Right kidney (tissue), 1 donor: ENCODE results near the gene SMAP1.
"Not testable (repeated sequence)": the region's sequence is repeated elsewhere in the genome, so short reads cannot be mapped to it uniquely, and the experiment has no call there.

Experiments
- DNase-seq: peaks from one replicate; pipeline ENCODE4 v3.0.0-alpha.2; 2016

Gene SMAP1

DNA sequence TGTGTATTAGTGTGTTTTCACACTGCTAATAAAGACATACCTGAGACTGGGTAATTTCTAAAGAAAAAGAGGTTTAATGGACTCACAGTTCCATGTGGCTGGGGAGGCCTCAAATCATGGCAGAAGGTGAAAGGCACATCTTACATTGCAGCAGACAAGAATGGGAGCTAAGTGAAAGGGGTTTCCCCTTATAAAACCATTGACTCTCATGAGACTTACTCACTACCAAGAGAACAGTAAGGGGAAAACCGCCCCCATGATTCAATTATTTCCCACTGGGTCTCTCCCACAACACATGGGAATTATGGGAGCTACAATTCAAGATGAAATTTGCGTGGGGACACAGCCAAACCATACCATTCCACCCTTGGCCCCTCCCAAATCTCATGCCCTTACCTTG, 73.1 kb downstream of the SMAP1 start:
- not testable (repeated sequence) for DNase-seq

DNA sequence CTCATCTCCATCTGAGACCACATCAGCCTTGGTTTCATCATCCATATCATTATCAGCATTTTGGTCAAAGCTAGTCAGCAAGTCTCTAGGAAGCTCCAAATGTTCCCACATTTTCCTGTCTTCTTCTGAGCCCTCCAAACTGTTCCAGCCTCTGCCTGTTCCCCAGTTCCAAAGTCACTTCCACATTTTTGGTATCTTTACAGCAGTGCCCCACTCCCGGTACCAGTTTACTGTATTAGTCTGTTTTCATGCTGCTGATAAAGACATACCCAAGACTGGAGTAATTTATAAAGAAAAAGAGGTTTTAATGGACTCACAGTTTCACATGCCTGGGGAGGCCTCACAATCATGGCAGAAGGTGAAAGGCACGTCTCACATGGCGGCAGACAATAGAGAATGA, 74.8 kb downstream of the SMAP1 start:
- DNase-seq = not testable (repeated sequence)

DNA sequence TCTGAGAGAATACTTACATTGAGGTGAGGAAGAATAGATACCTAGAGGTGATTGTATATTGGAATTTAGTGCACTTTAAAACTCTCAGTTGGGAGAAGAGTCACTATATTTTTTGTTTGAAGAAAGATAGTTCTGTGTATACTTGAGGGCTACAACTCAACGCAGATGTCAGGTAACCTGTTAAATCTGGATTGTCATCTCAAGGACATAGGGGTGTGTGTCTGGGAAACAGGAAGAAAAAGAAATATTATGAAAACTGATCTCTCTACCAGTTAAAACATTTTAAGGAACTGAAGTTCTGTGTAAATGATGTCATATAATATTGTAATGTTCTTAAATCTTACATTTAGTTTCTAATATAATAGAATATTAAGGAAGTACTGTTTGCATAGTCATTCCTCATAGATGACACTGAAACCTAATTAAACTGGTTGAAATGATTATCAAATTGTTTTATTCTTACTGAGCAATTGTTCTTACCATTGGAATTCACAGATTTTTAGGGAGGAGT, 86.2 kb downstream of the SMAP1 start:
- DNase-seq = no peak

GRCh38 chr6:70758883-70759282, 91.2 kb downstream of the SMAP1 start:
- no peak for DNase-seq

DNA sequence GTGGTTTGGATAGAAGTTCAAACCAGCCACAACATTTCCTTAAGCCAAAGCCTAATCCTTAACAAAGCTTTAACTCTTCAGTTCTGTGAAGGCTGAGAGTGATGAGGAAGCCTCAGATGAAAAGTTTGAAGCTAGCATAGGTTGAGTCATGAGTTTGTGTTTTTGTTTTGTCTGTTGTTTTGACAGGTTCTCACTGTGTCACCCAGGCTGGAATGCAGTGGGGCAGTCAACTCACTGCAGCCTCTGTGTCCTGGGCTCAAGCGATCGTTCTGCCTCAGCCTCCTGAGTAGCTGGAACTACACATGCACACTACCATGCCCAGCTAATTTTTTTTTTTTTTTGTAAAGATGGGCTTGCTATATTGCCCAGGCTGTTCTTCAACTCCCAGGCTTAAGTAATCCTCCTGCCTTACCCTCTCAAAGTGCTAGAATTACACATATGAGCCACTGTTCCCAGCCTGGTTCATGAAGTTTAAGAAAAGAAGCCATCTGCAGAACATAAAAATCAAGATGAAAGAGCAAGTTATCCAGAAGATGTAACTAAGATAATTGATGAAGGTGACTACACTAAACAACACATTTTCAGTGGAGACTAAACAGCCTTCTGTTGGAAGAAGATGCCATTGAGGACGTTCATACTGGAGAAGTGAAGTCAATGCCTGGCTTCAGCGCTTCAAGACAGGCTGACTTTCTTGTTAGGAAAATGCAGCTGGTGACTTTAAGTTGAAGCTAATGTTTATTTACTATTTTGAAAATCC, 96.2 kb downstream of the SMAP1 start:
- no peak for DNase-seq

DNA sequence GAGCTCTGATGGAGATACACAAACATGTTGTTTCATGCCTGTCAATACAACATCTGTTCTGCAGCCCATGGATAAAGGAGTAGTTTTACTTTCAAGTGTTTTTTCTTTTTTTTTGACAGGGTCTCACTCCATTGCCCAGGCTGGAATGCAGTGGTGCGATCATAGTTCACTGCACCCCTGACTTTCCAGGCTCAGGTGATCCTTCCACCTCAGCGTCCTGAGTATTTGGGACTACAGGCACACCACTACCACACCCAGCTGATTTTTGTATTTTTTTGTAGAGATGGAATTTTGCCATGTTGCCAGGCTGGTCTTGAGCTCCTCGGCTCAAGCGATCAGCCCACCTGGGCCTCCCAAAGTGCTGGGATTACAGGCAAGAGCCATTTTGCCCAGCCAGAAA, 97.0 kb downstream of the SMAP1 start:
- no peak for DNase-seq

GRCh38 chr6:70771351-70771750, 103.7 kb downstream of the SMAP1 start:
- not testable (repeated sequence) for DNase-seq

GRCh38 chr6:70779934-70780333, 112.3 kb downstream of the SMAP1 start:
- DNase-seq = no peak

DNA sequence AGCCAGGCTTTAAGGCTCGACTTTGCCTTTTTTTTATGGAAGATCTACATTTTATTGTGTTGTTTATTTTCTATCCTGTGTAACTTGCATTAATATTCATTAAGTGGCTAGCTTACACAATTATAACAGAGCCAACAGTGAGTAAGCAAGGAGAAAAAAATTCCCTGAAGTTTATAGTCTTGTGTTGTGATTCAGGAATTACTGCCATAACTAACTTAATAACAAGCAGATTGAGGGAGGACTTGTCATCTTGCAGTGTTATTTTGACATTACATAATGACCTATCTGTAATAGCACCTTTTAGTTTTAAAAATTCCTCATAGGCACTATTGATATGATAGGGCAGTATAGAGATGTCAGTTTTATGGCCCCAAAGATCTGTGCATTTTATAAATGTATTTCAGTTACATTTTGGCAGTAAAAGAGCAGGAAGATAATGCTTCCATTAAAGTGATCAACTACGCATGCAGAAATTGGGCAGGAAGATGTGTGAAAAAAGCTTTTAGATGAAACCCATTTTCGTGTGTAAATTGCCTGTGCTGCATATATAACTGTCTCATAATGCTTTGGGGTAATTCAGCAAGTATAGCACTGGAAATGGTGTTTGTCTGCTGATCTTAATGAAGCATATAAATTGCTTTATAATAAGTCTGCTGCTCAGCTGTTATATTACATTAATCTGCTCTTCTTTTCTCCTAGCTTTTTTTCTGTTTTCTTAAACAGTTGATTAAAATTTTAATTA, 123.0 kb downstream of the SMAP1 start:
- no peak for DNase-seq

DNA sequence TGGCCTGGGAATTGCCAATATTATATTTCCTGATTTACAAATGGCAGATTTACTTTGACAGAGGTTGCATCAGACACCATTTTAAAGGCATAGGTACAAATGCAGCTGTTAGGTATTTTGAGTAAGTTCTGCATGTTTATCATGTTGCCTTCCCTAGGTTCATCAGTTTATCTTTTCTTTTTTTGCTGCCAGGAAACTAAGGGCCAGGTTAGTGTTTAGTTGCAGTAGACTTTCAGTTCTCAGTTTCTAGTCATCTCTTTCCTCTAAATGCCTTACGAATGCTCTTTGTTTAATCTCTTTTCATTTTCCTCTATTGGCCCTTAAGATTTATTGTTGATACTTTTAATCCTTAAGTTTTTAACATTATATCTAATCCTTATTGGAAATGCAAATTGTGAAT, 129.9 kb downstream of the SMAP1 start:
- no peak for DNase-seq

GRCh38 chr6:70806086-70806485, 138.4 kb downstream of the SMAP1 start:
- no peak for DNase-seq

GRCh38 chr6:70811788-70812187, 144.1 kb downstream of the SMAP1 start:
- no peak for DNase-seq

DNA sequence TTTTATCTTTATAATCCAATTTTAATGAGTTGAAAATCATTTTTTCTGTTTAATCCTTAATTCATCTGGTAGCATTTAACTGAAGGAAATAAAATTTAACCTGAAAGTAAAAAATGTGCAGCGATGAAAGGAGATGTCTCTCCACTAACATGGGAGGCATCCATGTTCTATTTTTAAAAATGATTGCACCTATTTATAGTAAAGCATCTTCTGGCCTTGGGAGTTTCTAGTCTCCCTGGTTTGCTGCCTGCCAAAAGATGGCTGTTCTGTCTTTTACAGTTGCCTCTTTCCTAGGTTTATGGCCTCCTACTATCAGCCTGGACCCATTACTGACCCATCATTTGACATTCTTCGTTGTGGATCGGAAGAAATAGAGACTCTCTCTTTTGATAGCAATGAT, 146.2 kb downstream of the SMAP1 start:
- DNase-seq = no peak

DNA sequence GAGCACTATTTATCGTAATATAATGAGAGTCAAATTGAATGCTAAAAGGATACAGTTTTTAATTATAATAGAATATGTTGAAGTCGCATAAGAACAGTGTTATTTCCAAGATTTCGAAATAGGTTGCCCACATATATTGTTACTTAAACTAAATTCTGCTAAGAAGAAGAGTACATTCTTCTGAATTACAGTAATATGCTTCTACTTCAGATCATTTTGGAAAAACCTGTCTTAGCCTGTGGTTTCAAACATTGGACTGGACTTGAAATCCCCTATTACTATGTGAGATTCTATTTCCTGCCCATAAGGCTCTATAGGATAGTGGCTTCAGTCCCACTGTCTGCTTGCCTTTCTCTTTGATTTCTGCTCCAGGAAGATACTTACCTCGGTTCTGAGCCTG, 152.0 kb downstream of the SMAP1 start:
- no peak for DNase-seq

DNA sequence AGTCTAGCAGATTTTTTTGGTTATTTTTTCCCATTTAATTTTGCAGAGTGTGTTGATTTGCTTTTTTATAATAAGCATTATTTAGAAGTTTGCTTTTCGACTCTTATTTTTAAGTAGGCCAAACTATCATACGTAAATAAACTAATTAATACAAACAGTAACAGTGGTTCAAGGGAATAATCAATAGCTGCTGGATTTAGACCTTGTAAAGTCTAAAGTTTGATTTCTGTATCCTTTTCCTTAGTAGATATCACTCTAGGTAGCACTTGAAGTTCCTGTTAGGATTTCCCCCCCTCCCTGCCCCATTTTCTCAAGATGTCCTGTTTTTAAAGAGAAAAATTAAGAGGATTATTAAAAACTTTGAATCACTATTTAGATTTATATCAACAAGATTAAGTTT, 153.1 kb downstream of the SMAP1 start:
- no peak for DNase-seq

GRCh38 chr6:70821751-70822150, 154.1 kb downstream of the SMAP1 start:
- DNase-seq = no peak

- no peak for DNase-seq
Observed at GRCh38 chr6:70823651-70824050, 156.0 kb downstream of the SMAP1 start.

DNA sequence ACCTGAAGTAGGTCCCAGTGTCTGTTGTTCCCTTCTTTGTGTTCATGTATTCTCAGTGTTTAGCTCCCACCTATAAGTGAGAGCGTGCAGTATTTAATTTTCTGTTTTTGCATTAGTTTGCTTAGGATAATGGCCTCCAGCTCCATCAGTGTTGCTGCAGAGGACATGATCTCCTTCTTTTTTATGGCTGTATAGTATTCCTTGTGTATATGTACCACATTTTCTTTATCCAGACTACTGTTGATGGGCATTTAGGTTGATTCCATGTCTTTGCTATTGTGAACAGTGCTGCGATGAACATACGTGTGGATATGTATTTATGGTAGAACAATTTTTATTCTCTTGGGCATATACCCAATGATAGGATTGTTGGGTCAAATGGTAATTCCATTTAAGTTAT, 163.7 kb downstream of the SMAP1 start:
- no peak for DNase-seq

GRCh38 chr6:70834520-70834919, 166.8 kb downstream of the SMAP1 start:
- no peak for DNase-seq

DNA sequence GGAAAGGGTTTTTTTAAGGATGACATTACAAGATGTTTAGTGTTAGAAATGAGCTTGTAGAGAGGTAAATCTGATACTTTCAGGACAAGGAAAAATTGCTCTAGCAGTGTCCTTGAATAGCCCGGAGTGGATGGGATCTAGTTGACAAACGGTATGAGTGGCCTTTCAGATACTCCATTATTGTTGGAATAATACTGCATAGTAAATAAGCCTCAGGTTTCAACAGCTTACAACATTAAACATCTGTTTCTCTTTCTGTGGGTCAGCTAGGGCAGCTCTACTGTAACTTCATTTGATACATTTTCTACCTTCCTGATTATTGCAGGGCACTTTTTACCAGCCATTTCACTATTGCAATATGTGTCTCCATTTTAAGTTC, 171.2 kb downstream of the SMAP1 start:
- no peak for DNase-seq

DNA sequence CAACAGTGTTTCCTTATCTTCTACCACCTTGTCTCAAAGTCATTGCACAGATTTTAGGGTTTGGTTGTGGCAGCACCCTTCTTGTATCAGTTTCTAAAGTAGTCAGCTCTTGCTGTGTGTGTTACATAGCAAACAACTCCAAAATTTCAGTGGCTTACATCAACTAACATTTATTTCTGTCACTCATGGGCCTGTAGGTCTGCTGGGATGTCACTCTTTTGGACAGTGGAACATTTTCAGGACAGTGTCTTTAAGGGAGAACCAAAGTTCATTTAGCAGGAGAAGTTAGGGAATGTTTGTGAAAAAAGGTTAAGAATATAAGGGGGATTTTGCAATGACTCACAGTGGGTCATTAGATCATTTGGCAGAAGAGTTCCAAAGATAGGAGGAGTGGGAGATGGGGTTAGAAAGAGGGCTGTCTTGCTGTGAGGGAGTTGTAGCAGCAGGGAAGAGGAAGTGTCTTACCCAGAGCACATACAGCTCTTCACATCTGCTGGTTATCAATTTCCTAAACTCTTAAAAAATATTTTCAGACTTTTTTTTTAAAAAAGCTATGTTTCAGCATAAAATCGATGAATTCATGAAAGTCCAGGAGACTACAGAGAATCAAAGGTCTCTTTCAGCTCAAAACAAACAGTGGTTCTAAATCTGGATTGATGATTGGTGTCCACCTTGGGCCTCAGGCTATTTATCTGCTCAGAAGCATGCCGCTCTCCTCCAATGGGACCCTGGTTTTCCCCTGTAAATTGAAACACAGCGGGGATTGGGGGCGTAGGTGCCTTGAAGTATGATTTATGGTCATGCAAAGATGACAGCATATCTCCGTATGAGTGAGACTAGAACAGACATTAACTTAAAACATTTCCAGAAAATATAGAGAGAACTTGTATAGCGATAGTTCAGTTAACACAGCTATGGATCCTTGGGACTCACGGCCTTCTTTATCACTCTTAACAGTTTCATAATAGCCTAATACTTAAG, 171.9 kb downstream of the SMAP1 start:
- DNase-seq = no peak

DNA sequence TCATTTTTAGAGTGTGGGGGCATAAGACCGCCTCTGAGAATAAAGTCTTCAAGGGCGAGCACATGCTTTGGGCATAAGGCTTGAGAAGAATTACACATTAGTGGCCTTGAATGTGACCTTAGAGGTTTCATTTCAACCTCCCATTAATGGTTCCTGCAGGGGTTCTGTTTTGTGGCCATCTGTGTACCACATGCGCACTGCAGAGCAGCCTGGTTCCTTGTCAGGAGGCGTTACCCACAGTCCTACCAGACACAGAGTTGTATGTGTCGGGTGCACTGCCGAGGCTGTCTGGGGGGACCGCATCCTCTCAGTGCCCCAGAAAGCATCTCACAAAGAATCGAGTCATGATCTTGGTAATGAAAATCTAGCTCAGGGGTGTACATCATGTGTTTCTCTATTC, 173.4 kb downstream of the SMAP1 start:
- DNase-seq = no peak

DNA sequence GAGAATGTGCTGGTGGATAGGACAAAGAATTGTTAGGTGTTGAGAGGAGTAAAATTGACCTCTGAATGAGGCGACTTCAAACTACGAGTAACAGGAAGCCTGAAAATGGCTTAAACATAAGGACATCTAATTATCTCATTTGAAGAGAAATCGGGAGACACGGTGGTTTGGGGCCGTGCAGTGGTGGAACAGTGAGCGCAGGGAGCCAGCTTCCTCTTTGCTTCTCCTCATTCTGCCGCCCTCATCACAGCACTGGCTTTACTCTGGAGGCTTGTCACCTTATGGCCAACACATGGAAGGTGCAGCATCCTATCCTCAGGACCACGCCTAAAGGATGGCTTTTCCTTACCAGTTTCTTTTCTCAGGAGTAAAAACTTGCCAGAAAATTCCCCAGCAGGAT, 174.9 kb downstream of the SMAP1 start:
- no peak for DNase-seq
